GM06990 (cell line): ENCODE data around the gene TMC1.

Experiments
- DNase-seq: peaks from one replicate; pipeline ENCODE4 v3.0.0-alpha.2; 2011; ENCODE audit not compliant: insufficient read length; ENCODE audit errors: extremely low read depth
- H3K27me3 ChIP-seq: replicated peaks from 2 replicates; pipeline ENCODE4 v1.6.0; 2011; ENCODE audit warnings: low read length; ENCODE audit not compliant: control insufficient read depth, insufficient read depth
- H3K36me3 ChIP-seq: 2 replicates; pipeline ENCODE4 v1.5.1; 2011; ENCODE audit warnings: low read length; ENCODE audit not compliant: control insufficient read depth, insufficient read depth
- H3K4me3 ChIP-seq: replicated peaks from 2 replicates; pipeline ENCODE4 v1.5.1; 2011; ENCODE audit warnings: low read depth, mild to moderate bottlenecking, control low read depth, low read length
- CTCF ChIP-seq: IDR thresholded peaks from 2 replicates; pipeline ENCODE4 v1.5.1; 2011; ENCODE audit warnings: low read length, control low read depth, mild to moderate bottlenecking, inconsistent platforms; ENCODE audit not compliant: insufficient read depth, poor library complexity, severe bottlenecking

Gene TMC1

GRCh38 chr9:72661401-72662135 lies 140.2 kb downstream of the TMC1 start:
- H3K27me3 ChIP-seq = no peaks in the 10 kb centered on the region
- no peak for DNase-seq
- H3K36me3 ChIP-seq = no peaks in the 10 kb centered on the region
- H3K4me3 ChIP-seq = no peak overlapping the region
- no peak for TF ChIP-seq CTCF

GRCh38 chr9:72665421-72665820 lies 144.0 kb downstream of the TMC1 start:
- DNase-seq = no peak
- Histone ChIP-seq H3K4me3 (no peak overlapping the region), H3K27me3 (no peaks in the 10 kb centered on the region), H3K36me3 (no peaks in the 10 kb centered on the region)
- no peak for TF ChIP-seq CTCF

GRCh38 chr9:72667181-72667580 lies 145.8 kb downstream of the TMC1 start:
- Histone ChIP-seq H3K4me3 (no peak overlapping the region), H3K27me3 (no peaks in the 10 kb centered on the region), H3K36me3 (no peaks in the 10 kb centered on the region)
- TF ChIP-seq CTCF = no peak
- DNase-seq = no peak

- H3K36me3 ChIP-seq = no peaks in the 10 kb centered on the region
- no peaks in the 10 kb centered on the region for H3K27me3 ChIP-seq
- no peak for TF ChIP-seq CTCF
- H3K4me3 ChIP-seq = no peak overlapping the region
- DNase-seq = no peak
Measured at GRCh38 chr9:72674961-72675360, 153.6 kb downstream of the TMC1 start.

- Histone ChIP-seq H3K27me3 (no peaks in the 10 kb centered on the region), H3K4me3 (no peak overlapping the region), H3K36me3 (no peaks in the 10 kb centered on the region)
- no peak for DNase-seq
- TF ChIP-seq CTCF = no peak
Measured at GRCh38 chr9:72675586-72675985, 154.2 kb downstream of the TMC1 start.

GRCh38 chr9:72680593-72681282 lies 159.3 kb downstream of the TMC1 start:
- Histone ChIP-seq H3K36me3 (no peaks in the 10 kb centered on the region), H3K4me3 (no peak overlapping the region), H3K27me3 (no peaks in the 10 kb centered on the region)
- TF ChIP-seq CTCF = no peak
- DNase-seq = no peak
